ENCODE data around the gene ASNS. TPM values are rescaled to one million over a fixed set of nuclear protein-coding genes. Genes with fewer than 3 reads are reported as not detected.
"Not testable (repeated sequence)": the region's sequence is repeated elsewhere in the genome, so short reads cannot be mapped to it uniquely, and the experiment has no call there.

ASNS gene, protein sequence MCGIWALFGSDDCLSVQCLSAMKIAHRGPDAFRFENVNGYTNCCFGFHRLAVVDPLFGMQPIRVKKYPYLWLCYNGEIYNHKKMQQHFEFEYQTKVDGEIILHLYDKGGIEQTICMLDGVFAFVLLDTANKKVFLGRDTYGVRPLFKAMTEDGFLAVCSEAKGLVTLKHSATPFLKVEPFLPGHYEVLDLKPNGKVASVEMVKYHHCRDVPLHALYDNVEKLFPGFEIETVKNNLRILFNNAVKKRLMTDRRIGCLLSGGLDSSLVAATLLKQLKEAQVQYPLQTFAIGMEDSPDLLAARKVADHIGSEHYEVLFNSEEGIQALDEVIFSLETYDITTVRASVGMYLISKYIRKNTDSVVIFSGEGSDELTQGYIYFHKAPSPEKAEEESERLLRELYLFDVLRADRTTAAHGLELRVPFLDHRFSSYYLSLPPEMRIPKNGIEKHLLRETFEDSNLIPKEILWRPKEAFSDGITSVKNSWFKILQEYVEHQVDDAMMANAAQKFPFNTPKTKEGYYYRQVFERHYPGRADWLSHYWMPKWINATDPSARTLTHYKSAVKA
- 10 to 100 TPM; 10.1 to 17.9 TPM for total RNA-seq
- long read RNA-seq, transcript ASNS-202 (13 exons, 1,994 nt), result major isoform, 16 of 16 reads
- long read RNA-seq, partial matches to known transcripts, result 0 of 16 reads
- long read RNA-seq, other reads (novel, unspliced or antisense), result 0 of 16 reads

- DNase-seq (peak; percentile 93), ATAC-seq (peak; percentile 100)
- intact Hi-C loops (cut with DNase I), result no loop called here
These were observed at the start of gene ASNS for GRCh38 chr7:97872025-97872669. Gene ASNS (minus strand): TSS chr7:97872408. CDS start chr7:97869156, 3,252 bp downstream.

- not testable (repeated sequence) for ATAC-seq, DNase-seq
These were observed 49.0 kb upstream of the ASNS start for GRCh38 chr7:97921254-97921653.

GRCh38 chr7:97915267-97915666 lies 43.1 kb upstream of the ASNS start:
- DNase-seq; intact Hi-C loops (cut with DNase I); ATAC-seq: not testable (repeated sequence)

More at GRCh38 chr7:97921254-97921653, 49.0 kb upstream of the ASNS start:
- intact Hi-C loops (cut with DNase I), result not testable (repeated sequence)

DNA sequence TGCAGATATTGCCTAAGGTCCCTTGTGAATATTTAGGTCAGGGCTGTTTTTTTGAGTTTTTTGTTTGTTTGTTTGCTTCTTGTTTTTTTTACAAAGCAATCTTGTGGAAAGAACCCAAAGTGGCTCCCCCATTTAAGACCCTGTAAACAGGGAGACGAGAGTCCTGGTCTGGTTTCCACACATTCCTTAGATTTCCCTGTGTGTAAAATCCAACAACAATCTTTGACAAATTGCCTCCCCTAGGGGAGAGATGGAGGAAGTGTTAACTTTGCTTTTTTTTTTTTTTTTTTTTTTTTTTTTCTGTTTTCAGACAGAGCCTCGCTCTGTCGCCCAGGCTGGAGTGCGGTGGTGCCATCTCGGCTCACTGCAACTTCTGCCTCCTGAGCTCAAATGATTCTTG lies 40.1 kb upstream of the ASNS start:
- ATAC-seq; intact Hi-C loops (cut with DNase I); DNase-seq: not testable (repeated sequence)

- DNase-seq; intact Hi-C loops (cut with DNase I); ATAC-seq: not testable (repeated sequence)
These were observed 24.7 kb upstream of the ASNS start for GRCh38 chr7:97896893-97897292.

- DNase-seq; ATAC-seq; intact Hi-C loops (cut with DNase I): not testable (repeated sequence)
These were observed 19.5 kb upstream of the ASNS start for GRCh38 chr7:97891721-97892120.

DNA sequence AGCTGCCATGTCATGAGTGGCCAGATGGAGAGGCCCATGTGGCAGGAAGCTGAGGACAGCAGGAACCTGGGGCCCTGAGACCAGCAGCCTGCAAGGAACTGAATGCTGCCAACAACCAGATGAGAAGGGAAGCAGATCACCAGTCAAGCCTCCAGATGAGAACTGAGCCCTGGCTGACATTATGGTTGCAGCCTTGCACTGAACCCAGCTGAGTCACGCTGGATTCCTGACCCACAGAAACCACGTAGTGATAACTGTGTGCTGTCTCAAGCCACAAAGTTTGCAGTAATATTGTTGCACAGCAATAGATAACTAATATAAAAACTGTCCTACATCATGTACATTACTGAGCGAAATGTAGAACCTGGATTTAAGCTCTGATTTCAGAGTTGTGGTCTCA lies 7.3 kb upstream of the ASNS start:
- ATAC-seq; intact Hi-C loops (cut with DNase I); DNase-seq: not testable (repeated sequence)

- intact Hi-C loops (cut with DNase I); DNase-seq; ATAC-seq: not testable (repeated sequence)
These were observed 2.7 kb upstream of the ASNS start for GRCh38 chr7:97874894-97875293.

DNA sequence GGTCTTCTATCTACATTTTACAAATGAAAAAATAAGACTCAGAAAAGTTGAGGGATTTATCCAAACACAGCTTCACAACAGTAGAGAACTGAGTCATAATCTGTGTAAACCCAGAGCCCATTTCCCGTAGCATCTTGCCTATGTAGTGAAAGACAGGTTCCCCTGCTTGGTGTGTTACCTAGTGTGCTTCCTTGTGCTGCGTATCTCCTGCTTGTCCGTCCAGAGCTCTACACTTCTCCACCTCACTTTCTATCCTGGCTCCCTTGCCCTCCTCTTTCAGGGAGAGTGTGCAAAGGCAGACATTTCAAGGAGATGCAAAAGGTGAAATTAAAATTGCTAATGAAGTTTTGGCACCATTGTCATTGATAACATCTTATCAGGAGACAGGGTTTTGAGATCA lies 1.4 kb upstream of the ASNS start:
- intact Hi-C loops (cut with DNase I), result no loop called here
- no peak for DNase-seq
- ATAC-seq, result no peak

DNA sequence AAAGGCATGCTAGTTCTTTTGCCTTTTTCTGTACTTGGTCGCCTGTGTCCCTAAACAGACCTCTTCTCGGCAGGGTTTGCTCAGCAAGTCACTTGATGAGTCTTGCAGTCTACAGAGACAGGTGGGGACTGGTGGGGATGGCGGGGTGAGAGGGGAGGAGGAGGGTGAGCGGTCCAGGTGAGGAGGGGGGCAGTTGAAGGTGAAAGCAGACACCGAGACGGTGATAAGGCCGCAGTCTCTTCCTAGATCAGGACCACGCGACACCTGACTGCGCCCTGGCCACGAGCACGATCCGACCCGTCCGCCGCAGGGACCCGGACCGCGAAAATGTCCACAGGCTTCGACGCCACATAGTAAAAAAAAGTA lies 566 bp downstream of the ASNS start:
- ATAC-seq, result peak; percentile 4 to 29
- intact Hi-C loops (cut with DNase I), result no loop called here
- DNase-seq, result no peak

GRCh38 chr7:97868788-97869187 lies 3.4 kb downstream of the ASNS start:
- no peak for ATAC-seq
- intact Hi-C loops (cut with DNase I), result no loop called here
- DNase-seq, result no peak

- ATAC-seq (no peak), DNase-seq (no peak)
- intact Hi-C loops (cut with DNase I), result no loop called here
These were observed 3.9 kb downstream of the ASNS start for GRCh38 chr7:97868314-97868713.

GRCh38 chr7:97865104-97865503 lies 7.1 kb downstream of the ASNS start:
- no peak for ATAC-seq
- DNase-seq, result no peak

GRCh38 chr7:97859606-97860204 lies 12.5 kb downstream of the ASNS start:
- intact Hi-C loops (cut with DNase I), result no loop called here
- no peak for ATAC-seq
- DNase-seq, result no peak

More at GRCh38 chr7:97865104-97865503, 7.1 kb downstream of the ASNS start:
- intact Hi-C loops (cut with DNase I), result no loop called here

GRCh38 chr7:97858221-97858620 lies 14.0 kb downstream of the ASNS start:
- ATAC-seq, result no peak
- intact Hi-C loops (cut with DNase I), result no loop called here
- DNase-seq, result no peak

- ATAC-seq, result no peak
- intact Hi-C loops (cut with DNase I), result no loop called here
- no peak for DNase-seq
These were observed 14.7 kb downstream of the ASNS start for GRCh38 chr7:97857544-97857943.

DNA sequence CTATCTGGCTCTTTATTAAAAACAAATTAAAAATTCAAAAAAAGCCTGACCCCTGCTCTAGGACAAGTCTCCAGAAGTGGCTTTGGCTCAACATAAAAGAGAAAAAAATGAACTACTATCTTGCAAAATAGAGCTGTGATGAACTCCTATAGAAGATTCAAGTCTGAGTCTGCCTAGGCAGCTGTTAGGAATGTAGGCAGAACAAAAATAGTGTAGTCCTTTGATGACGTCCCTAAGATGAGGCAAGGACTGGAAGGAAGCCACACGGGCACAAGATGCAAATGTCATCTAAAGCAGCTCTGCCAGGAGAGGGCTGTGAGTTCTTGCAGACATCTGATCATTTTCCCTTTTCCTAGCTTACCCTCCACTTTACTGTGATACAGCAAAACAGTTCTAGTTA lies 20.5 kb downstream of the ASNS start:
- DNase-seq (no peak), ATAC-seq (peak; percentile 41 to 65)

DNA sequence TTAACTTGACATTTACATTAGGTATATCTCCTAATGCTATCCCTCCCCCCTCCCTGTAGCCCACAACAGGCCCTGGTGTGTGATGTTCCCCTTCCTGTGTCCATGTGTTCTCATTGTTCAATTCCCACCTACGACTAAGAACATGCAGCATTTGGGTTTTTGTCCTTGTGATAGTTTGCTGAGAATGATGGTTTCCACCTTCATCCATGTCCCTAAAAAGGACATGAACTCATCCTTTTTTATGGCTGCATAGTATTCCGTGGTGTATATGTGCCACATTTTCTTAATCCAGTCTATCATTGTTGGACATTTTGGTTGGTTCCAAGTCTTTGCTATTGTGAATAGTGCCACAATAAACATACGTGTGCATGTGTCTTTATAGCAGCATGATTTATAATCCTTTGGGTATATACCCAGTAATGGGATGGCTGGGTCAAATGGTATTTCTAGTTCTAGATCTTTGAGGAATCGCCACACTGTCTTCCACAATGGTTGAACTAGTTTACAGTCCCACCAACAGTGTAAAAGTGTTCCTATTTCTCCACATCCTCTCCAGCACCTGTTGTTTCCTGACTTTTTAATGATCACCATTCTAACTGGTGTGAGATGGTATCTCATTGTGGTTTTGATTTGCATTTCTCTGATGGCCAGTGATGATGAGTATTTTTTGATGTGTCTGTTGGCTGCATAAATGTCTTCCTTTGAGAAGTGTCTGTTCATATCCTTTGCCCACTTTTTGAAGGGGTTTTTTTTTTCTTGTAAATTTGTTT lies 21.8 kb downstream of the ASNS start:
- ATAC-seq; DNase-seq; intact Hi-C loops (cut with DNase I): not testable (repeated sequence)

More for the DNA sequence above, 20.5 kb downstream of the ASNS start:
- intact Hi-C loops (cut with DNase I), result no loop called here

DNA sequence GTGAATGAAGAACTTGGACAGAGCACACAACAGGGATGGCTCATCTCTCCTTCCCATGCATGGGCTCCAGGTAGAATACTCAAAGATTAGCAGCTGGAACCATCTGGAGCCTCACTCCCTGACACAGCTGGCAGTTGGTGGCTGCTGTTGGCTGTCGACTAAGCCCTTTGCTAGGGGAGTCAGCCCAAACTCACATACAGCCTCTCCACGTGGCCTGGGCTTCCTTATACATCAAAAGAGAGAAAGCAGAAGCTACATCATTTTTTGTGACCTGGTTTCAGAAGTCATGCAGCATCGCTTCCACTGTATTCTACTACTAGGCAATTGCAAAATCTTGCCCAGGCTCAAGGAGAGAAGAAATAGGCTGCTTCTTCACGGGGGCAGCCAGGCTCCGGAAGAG lies 24.4 kb downstream of the ASNS start:
- ATAC-seq (no peak), DNase-seq (no peak)
- intact Hi-C loops (cut with DNase I), result no loop called here

All from left cardiac atrium (tissue), 4 donors.